Smooth muscle cell of the pulmonary artery (primary cell): ENCODE measurements around the gene TMEM30A. TPM values are rescaled to one million over a fixed set of nuclear protein-coding genes. Genes with fewer than 3 reads are reported as not detected.

ENCODE experiments used
- total RNA-seq: library from RNA; depleted of rRNA; stranded (reverse); fragments of >200 nt; gene quantifications from 2 replicates; pipeline ENCODE4 v1.2.3, GENCODE V29; 2014

Gene TMEM30A
- 179 and 281 TPM in 2 replicates for total RNA-seq

DNA sequence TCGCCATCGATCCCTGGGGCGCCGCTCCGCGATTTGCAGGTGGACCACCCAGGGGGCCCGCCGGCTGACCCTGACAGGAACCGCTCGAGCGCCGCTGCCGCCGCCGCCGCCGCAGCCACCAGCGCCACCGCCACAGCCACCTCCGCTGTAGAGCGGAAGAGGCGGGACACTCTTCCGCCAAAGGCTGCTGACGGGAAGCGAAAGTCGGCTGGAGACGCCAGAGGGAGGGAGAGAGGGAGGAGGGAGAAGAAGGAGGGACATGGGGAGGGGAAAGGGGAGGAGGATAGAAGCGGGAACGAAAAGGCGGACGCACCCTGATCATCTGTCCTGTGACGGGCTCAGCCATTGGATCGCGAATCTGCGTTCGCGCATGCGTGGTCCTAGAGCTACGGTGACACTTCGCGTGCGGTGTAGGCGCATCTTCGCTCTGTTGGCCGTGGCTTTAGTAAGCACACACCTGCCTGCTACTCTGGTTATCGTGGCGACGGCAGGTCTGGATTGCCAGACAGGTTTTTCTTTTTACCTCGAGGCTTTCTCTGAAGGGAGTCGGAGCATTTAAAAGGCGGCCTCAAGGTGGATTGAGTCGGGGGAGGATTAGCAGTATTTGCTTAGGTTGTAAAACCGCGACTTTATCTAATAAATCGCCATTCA lies at the start of gene TMEM30A:
Gene TMEM30A, minus strand, starts transcription at position 161 of the 651 bp plus-strand sequence. Its CDS starts 154 bp downstream, at position 7.

GRCh38 chr6:75243333-75244062 lies 41.1 kb downstream of the TMEM30A start, which contains the start of gene COX7A2:
Gene COX7A2, minus strand, starts transcription at chr6:75243801. Its CDS starts 67 bp downstream, at chr6:75243734.

DNA sequence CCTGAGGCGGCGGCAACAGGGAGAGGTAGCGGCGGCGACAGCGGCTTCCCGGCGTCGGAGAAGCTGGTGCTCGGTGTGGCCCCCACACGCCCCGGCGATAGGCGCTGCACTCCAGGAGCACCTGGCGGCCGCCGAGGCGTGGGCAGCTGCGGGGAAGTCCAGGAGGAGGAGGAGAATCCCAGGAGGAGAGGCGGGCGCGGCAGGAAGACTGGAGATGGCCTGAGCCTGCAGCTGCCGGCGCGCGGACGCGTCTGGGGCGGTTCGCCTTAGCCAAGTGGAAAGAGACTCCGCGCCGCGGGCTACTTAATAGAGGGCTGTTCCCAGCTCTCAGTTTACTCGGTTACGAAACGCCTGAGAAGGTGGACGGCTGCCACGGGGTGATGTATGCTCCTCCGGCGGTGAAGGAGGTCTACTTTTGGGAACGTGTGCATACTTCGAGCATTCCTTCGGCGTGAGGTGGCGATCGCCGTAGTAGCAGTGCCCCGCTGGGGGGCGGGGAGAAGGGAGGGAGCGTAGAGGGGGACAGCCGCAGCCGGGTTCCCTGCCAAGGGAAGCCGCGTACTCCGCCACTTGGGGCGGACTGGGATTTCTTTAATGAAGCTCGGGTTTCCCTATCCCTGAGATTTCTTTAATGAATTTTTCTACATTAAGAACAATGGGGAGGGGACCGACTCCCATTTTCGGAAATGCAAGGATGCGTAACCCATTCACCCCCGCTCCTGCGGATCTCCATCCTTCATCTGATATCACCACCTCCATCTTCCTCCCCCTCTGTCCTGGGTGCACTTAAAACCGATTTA lies 78.6 kb downstream of the TMEM30A start, which contains the start of gene COL12A1:
Gene COL12A1, minus strand, starts transcription at position 278 of the 800 bp plus-strand sequence. CDS start 3,261 bp downstream, outside the sequence.

Other genes with a start within 250 kb of the TMEM30A start
- gene COL12A1, start 78.7 kb downstream of the TMEM30A start, total RNA-seq, result 211 and 724 TPM in 2 replicates
- 37.3 and 60.9 TPM in 2 replicates for gene COX7A2, start 41.0 kb downstream of the TMEM30A start, total RNA-seq
- gene FILIP1, start 209.0 kb upstream of the TMEM30A start, total RNA-seq, result 0.33 and 0.91 TPM in 2 replicates